Esophagus (tissue), 2 donors: ENCODE data around the gene PGAM5. TPM values are rescaled to one million over a fixed set of nuclear protein-coding genes. Genes with fewer than 3 reads are reported as not detected.
A peak's percentile ranks its signal among the peaks of the same experiment; 100 is the strongest.

ENCODE experiments used
- H3K27ac ChIP-seq, 2 donors: one replicate each; pipeline ENCODE4 v1.5.1; 2013; ENCODE audit warnings: low read depth in 2 of 2, mild to moderate bottlenecking in 2 of 2, inconsistent platforms in 1 of 2, low read length in 1 of 2, moderate library complexity in 1 of 2
- H3K27me3 ChIP-seq, 2 donors: one replicate each; pipeline ENCODE4 v1.6.1; 2013; ENCODE audit warnings: low read length in 2 of 2, control low read depth in 1 of 2, mild to moderate bottlenecking in 1 of 2; ENCODE audit not compliant: insufficient read depth in 2 of 2, control insufficient read depth in 1 of 2
- H3K36me3 ChIP-seq, 2 donors: one replicate each; pipeline ENCODE4 v1.6.1; 2013; ENCODE audit warnings: low read length in 1 of 2; ENCODE audit not compliant: control insufficient read depth in 2 of 2, insufficient read depth in 2 of 2
- H3K4me1 ChIP-seq, 2 donors: one replicate each; pipeline ENCODE4 v1.6.1; 2013; ENCODE audit warnings: low read length in 1 of 2; ENCODE audit not compliant: control insufficient read depth in 2 of 2, insufficient read depth in 2 of 2
- H3K4me3 ChIP-seq, 2 donors: one replicate each; pipeline ENCODE4 v1.5.1; 2013; ENCODE audit warnings: low read length in 2 of 2, mild to moderate bottlenecking in 2 of 2, low read depth in 1 of 2, moderate library complexity in 1 of 2
- H3K9me3 ChIP-seq, 2 donors: one replicate each; pipeline ENCODE4 v1.6.1; 2013; ENCODE audit warnings: mild to moderate bottlenecking in 2 of 2, low read depth in 1 of 2, low read length in 1 of 2, moderate library complexity in 1 of 2; ENCODE audit not compliant: control insufficient read depth in 2 of 2, insufficient read depth in 1 of 2
- WGBS, 2 donors: extraction: QIAGEN DNeasy Blood & Tissue Kit; methylation state at CpG; one replicate each; pipeline ENCODE4 v1.1.7; 2013; 5-methylcytosine and 5-hydroxymethylcytosine counted together
- polyA plus RNA-seq, 2 donors: library from polyadenylated mRNA; stranded (reverse); fragments of 200-250 nt; gene quantifications; one replicate each; pipeline ENCODE4 v1.2.3, GENCODE V29; 2013
- donor health status: healthy with polysubstance abuse.
- donor health status: Bipolar disorder and iron deficiency.

Gene PGAM5
- polyA plus RNA-seq, 2 donors: 19.1 to 20.5 TPM

GRCh38 chr12:132669166-132669879, 41.3 kb upstream of the PGAM5 start:
- no peaks in the 10 kb centered on the region for H3K4me1 ChIP-seq
- H3K4me3 ChIP-seq: no peak overlapping the region
- no peaks in the 10 kb centered on the region for H3K9me3 ChIP-seq
- 91 to 93% methylated on average over 17 of the region's 17 CpGs for WGBS, 2 donors
- H3K27me3 ChIP-seq: no peaks in the 10 kb centered on the region
- H3K27ac ChIP-seq: no peak overlapping the region
- H3K36me3 ChIP-seq: peaks cover 14 to 55% of the 10 kb centered on the region in 2 donors

- no peaks in the 10 kb centered on the region for H3K9me3 ChIP-seq
- H3K4me3 ChIP-seq: no peak overlapping the region
- no peak overlapping the region for H3K27ac ChIP-seq
- no peaks in the 10 kb centered on the region for H3K4me1 ChIP-seq
- no peaks in the 10 kb centered on the region for H3K27me3 ChIP-seq
- WGBS, 2 donors: 85 to 87% methylated on average over 16 of the region's 16 CpGs
- peaks cover 19 to 54% of the 10 kb centered on the region in 2 donors for H3K36me3 ChIP-seq
Observed at GRCh38 chr12:132672116-132672515, 38.5 kb upstream of the PGAM5 start.

GRCh38 chr12:132672678-132673077, 38.0 kb upstream of the PGAM5 start:
- Histone ChIP-seq H3K4me1 (no peaks in the 10 kb centered on the region), H3K9me3 (no peaks in the 10 kb centered on the region), H3K27ac (no peak overlapping the region), H3K36me3 (peaks cover 14 to 55% of the 10 kb centered on the region in 2 donors), H3K27me3 (no peaks in the 10 kb centered on the region), H3K4me3 (no peak overlapping the region)
- WGBS, 2 donors: 90% methylated on average over 12 of the region's 12 CpGs

- peaks cover 9 to 49% of the 10 kb centered on the region in 2 donors for H3K36me3 ChIP-seq
- no peaks in the 10 kb centered on the region for H3K4me1 ChIP-seq
- no peaks in the 10 kb centered on the region for H3K27me3 ChIP-seq
- H3K4me3 ChIP-seq: no peak overlapping the region
- no peaks in the 10 kb centered on the region for H3K9me3 ChIP-seq
- WGBS, 2 donors: 94 to 95% methylated on average over 27 of the region's 27 CpGs
- H3K27ac ChIP-seq: no peak overlapping the region
Observed at GRCh38 chr12:132673288-132674179, 37.1 kb upstream of the PGAM5 start.

- Histone ChIP-seq H3K36me3 (peaks cover 6 to 44% of the 10 kb centered on the region in 2 donors), H3K9me3 (no peaks in the 10 kb centered on the region), H3K27ac (no peak overlapping the region), H3K4me1 (no peaks in the 10 kb centered on the region), H3K4me3 (no peak overlapping the region), H3K27me3 (no peaks in the 10 kb centered on the region)
- WGBS, 2 donors: 96 to 98% methylated on average over 5 of the region's 5 CpGs
Observed at GRCh38 chr12:132674561-132674960, 36.1 kb upstream of the PGAM5 start.

GRCh38 chr12:132675757-132676432, 34.7 kb upstream of the PGAM5 start:
- H3K27me3 ChIP-seq: no peaks in the 10 kb centered on the region
- H3K36me3 ChIP-seq: peaks cover 6 to 42% of the 10 kb centered on the region in 2 donors
- H3K4me3 ChIP-seq: no peak overlapping the region
- no peak overlapping the region for H3K27ac ChIP-seq
- no peaks in the 10 kb centered on the region for H3K9me3 ChIP-seq
- no peaks in the 10 kb centered on the region for H3K4me1 ChIP-seq
- 89 to 92% methylated on average over 14 of the region's 14 CpGs for WGBS, 2 donors

- 91 to 92% methylated on average over 9 of the region's 9 CpGs for WGBS, 2 donors
- no peaks in the 10 kb centered on the region for H3K9me3 ChIP-seq
- H3K27ac ChIP-seq: no peak overlapping the region
- peaks cover 6 to 35% of the 10 kb centered on the region in 2 donors for H3K36me3 ChIP-seq
- no peaks in the 10 kb centered on the region for H3K4me1 ChIP-seq
- H3K4me3 ChIP-seq: no peak overlapping the region
- H3K27me3 ChIP-seq: no peaks in the 10 kb centered on the region
Observed at GRCh38 chr12:132677492-132677891, 33.1 kb upstream of the PGAM5 start.

- peaks cover 0 to 12% of the 10 kb centered on the region in 2 donors for H3K4me1 ChIP-seq
- no peak overlapping the region for H3K4me3 ChIP-seq
- no peak overlapping the region for H3K27ac ChIP-seq
- H3K9me3 ChIP-seq: no peaks in the 10 kb centered on the region
- H3K27me3 ChIP-seq: no peaks in the 10 kb centered on the region
- no peaks in the 10 kb centered on the region for H3K36me3 ChIP-seq
- 63 to 79% methylated on average over 5 of the region's 5 CpGs for WGBS, 2 donors
Observed at GRCh38 chr12:132685400-132685799, 25.2 kb upstream of the PGAM5 start.

- H3K9me3 ChIP-seq: no peaks in the 10 kb centered on the region
- WGBS, 2 donors: 0 to 1% methylated on average over 40 to 55 of the region's 55 CpGs
- H3K36me3 ChIP-seq: no peaks in the 10 kb centered on the region
- H3K4me3 ChIP-seq: peak overlapping the region; percentile 84 to 87
- H3K27ac ChIP-seq: peak overlapping the region; percentile 69 to 74
- H3K4me1 ChIP-seq: peaks cover 0 to 12% of the 10 kb centered on the region in 2 donors
- no peaks in the 10 kb centered on the region for H3K27me3 ChIP-seq
Observed at GRCh38 chr12:132686825-132687210, 23.8 kb upstream of the PGAM5 start.
